ENCODE results near the gene SLC2A9.

- TF ChIP-seq POLR2A (IDR thresholded peaks at IDR 0.05; ENCODE audit: low read length) (no peak), GATA1 (IDR thresholded peaks at IDR 0.05; ENCODE audit: low read depth, low read length) (no peak)
These were observed 26.7 kb upstream of the SLC2A9 start for GRCh38 chr4:10047967-10048366.

Measured in erythroblast (primary cell).